GM23338 (cell line): ENCODE measurements around the gene TSPAN4. TPM values are rescaled to one million over a fixed set of nuclear protein-coding genes. Genes with fewer than 3 reads are reported as not detected.
A peak's percentile ranks its signal among the peaks of the same experiment; 100 is the strongest.

Experiments
- ATAC-seq: fragments of 200-7000 bp; cut with Tn5 transposase; 3 replicates; pipeline ENCODE4 v1.9.1; 2020
- DNase-seq: peaks from one replicate; pipeline ENCODE4 v3.0.0-alpha.2; 2015; ENCODE audit warnings: low spot score
- H2AFZ ChIP-seq: fragments of 200-600 bp; sonication (generic); 2 replicates; pipeline ENCODE4 v1.8.0; 2016; ENCODE audit warnings: antibody characterized with exemption, mild to moderate bottlenecking, moderate library complexity
- H3F3A ChIP-seq: fragments of 200-600 bp; sonication (generic); replicated peaks from 2 replicates; pipeline ENCODE4 v1.8.0; 2017; ENCODE audit warnings: antibody characterized with exemption, mixed run types, low read depth
- H3K27ac ChIP-seq: fragments of 200-600 bp; sonication (generic); 2 replicates; pipeline ENCODE4 v1.6.1; 2016; ENCODE audit warnings: low read depth
- H3K27me3 ChIP-seq: fragments of 200-600 bp; sonication (generic); 2 replicates; pipeline ENCODE4 v1.8.0; 2016; ENCODE audit warnings: mild to moderate bottlenecking, mixed run types, moderate library complexity; ENCODE audit not compliant: insufficient read depth
- H3K36me3 ChIP-seq: fragments of 200-600 bp; sonication (generic); 2 replicates; pipeline ENCODE4 v1.8.0; 2016; ENCODE audit warnings: mild to moderate bottlenecking; ENCODE audit not compliant: insufficient read depth
- H3K4me1 ChIP-seq: fragments of 200-600 bp; sonication (generic); 2 replicates; pipeline ENCODE4 v1.8.0; 2016; ENCODE audit warnings: mild to moderate bottlenecking, moderate library complexity; ENCODE audit not compliant: insufficient read depth
- H3K4me2 ChIP-seq: fragments of 200-600 bp; sonication (generic); 2 replicates; pipeline ENCODE4 v1.7.1; 2017; ENCODE audit warnings: mixed run types
- H3K4me3 ChIP-seq: fragments of 200-600 bp; sonication (generic); 2 replicates; pipeline ENCODE4 v1.6.1; 2016; ENCODE audit warnings: mixed run types
- H3K79me2 ChIP-seq: fragments of 200-600 bp; sonication (generic); replicated peaks from 2 replicates; pipeline ENCODE4 v1.8.0; 2017; ENCODE audit warnings: mild to moderate bottlenecking; ENCODE audit not compliant: insufficient read depth
- H3K9me2 ChIP-seq: fragments of 200-600 bp; sonication (generic); 2 replicates; pipeline ENCODE4 v1.8.0; 2017; ENCODE audit not compliant: insufficient read depth
- H4K20me1 ChIP-seq: fragments of 200-600 bp; sonication (generic); replicated peaks from 2 replicates; pipeline ENCODE4 v1.8.0; 2017; ENCODE audit warnings: mild to moderate bottlenecking; ENCODE audit not compliant: insufficient read depth
- H3K27ac Mint-ChIP-seq: 2 replicates; pipeline ENCODE4 v1.8.0; 2020; ENCODE audit warnings: inconsistent platforms, mild to moderate bottlenecking, moderate library complexity, mixed read lengths
- H3K27me3 Mint-ChIP-seq: 3 replicates; pipeline ENCODE4 v1.8.0; 2022; ENCODE audit warnings: low read depth, mild to moderate bottlenecking, moderate library complexity, mixed read lengths, inconsistent platforms; ENCODE audit not compliant: insufficient read depth, poor library complexity
- H3K36me3 Mint-ChIP-seq: 3 replicates; pipeline ENCODE4 v1.8.0; 2021; ENCODE audit warnings: low read depth, mild to moderate bottlenecking, inconsistent platforms, moderate library complexity, mixed read lengths
- H3K4me1 Mint-ChIP-seq: 3 replicates; pipeline ENCODE4 v1.8.0; 2020; ENCODE audit warnings: mild to moderate bottlenecking, inconsistent platforms, mixed read lengths
- H3K4me3 Mint-ChIP-seq: 3 replicates; pipeline ENCODE4 v1.8.0; 2021; ENCODE audit warnings: moderate library complexity, mild to moderate bottlenecking, inconsistent platforms, mixed read lengths
- H3K9me3 Mint-ChIP-seq: 3 replicates; pipeline ENCODE4 v1.8.0; 2020; ENCODE audit warnings: moderate library complexity, mild to moderate bottlenecking, inconsistent platforms, mixed read lengths
- CREB1 ChIP-seq: fragments of 250-450 bp; sonication (Bioruptor Pico); IDR thresholded peaks from 2 replicates; pipeline ENCODE4 v1.5.0; 2020; ENCODE audit warnings: low read depth, mild to moderate bottlenecking, moderate library complexity
- EZH2 ChIP-seq: fragments of 200-600 bp; sonication (generic); IDR thresholded peaks from one replicate; pipeline ENCODE4 v1.8.0; 2017; ENCODE audit warnings: antibody characterized with exemption, mild to moderate bottlenecking, low read depth; ENCODE audit not compliant: unreplicated experiment
- JUNB ChIP-seq: IDR thresholded peaks from one replicate; pipeline ENCODE4 v1.6.1; 2016; ENCODE audit warnings: antibody characterized with exemption; ENCODE audit not compliant: unreplicated experiment
- POLR2AphosphoS5 ChIP-seq: IDR thresholded peaks from 2 replicates; pipeline ENCODE4 v1.6.1; 2016; ENCODE audit warnings: antibody characterized with exemption, low read depth
- STAT1 ChIP-seq: IDR thresholded peaks from one replicate; pipeline ENCODE4 v1.6.1; 2016; ENCODE audit warnings: antibody characterized with exemption; ENCODE audit not compliant: unreplicated experiment
- ZNF114 ChIP-seq: fragments of 250-450 bp; sonication (Bioruptor Pico); IDR thresholded peaks from 2 replicates; pipeline ENCODE4 v1.5.0; 2020; ENCODE audit warnings: mild to moderate bottlenecking, moderate library complexity
- ZNF462 ChIP-seq: fragments of 250-450 bp; sonication (Bioruptor Pico); IDR thresholded peaks from 2 replicates; pipeline ENCODE4 v1.5.0; 2020; ENCODE audit warnings: mild to moderate bottlenecking, moderate library complexity
- polyA plus RNA-seq: library from polyadenylated mRNA; unstranded; fragments of >200 nt; fragmentation: Nextera tagmentation; extraction: Ambion mirVana; gene quantifications from 2 replicates; pipeline ENCODE4 v1.2.1, GENCODE V29; 2016
- total RNA-seq: library from RNA; depleted of rRNA; stranded (reverse); fragments of >200 nt; shearing (Covaris generic); gene quantifications from 2 replicates; pipeline ENCODE4 v1.2.3, GENCODE V29; 2014
- TF ChIP-seq, protein P1 (sequence below), 2 experiments: fragments of 200-600 bp in 1 of 2; sonication (generic) in 1 of 2; conservative IDR thresholded peaks; 2 replicates each; pipeline versions ENCODE4 v1.5.1 to v1.6.1; 2016 to 2017; ENCODE audit warnings: antibody characterized with exemption in 2 of 2, low read depth in 2 of 2, mild to moderate bottlenecking in 2 of 2, moderate library complexity in 1 of 2

Gene TSPAN4
- total and polyA plus RNA-seq, 2 experiments from 2014 or later = 76.8 to 150 TPM

DNA sequence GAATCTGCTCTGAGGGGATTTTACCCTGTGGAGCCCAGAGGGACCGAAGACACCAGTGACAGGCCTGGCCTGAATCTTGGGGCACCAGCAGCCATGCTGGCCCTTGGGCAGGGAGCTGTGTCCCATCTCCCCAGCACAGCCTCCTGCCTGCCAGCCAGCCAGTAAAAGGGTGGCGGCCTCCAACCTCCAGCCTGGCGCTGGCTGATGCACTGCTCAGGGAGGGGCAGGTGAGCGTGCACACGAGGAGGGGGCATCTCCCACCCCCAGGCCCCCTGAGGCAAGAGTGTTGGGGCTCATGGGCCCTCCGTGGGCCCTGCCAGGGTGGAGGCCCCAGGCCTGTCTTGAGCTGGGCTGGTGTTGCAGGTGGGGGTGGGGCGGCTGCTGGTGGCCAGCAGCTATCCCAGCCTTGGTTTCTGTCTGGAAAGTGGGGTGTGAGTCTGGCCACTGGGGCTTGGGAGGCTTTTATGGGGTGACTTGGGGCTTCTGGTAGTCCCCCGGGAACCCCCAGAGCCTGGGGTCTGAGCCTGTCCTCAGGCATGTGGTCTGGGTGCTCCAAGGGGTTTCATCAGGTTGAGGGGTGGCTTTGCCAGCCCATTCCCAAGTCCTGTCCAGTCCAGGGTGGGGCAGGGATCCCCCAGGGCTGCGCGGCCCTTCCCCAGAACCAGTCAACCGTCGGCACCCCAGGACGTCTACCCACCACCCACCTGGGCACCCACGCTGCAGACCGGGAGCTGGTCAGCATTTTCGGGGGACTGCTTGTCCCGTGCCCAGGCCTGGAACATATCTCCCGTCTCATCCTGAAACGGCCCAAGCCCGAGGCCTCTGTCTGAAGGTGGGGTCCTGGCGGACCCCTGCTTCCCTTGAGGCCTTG, 17.8 kb downstream of the TSPAN4 start:
- Histone ChIP-seq H3K9me2 (no peaks in the 10 kb centered on the region), H3K4me2 (no peak overlapping the region), H3K36me3 (no peaks in the 10 kb centered on the region), H3K27me3 (no peaks in the 10 kb centered on the region), H3K27ac (no peak overlapping the region), H3K4me1 (peaks cover 27% of the 10 kb centered on the region; the same call in 1 of the 2 replicates), H3K79me2 (no peaks in the 10 kb centered on the region), H3K4me3 (no peak overlapping the region), H4K20me1 (peaks cover 33% of the 10 kb centered on the region), H2AFZ (no peak overlapping the region), H3F3A (peaks cover 16% of the 10 kb centered on the region)
- no peak for DNase-seq
- Mint-ChIP-seq H3K27ac (no peak overlapping the region), H3K4me1 (peaks cover 37% of the 10 kb centered on the region), H3K4me3 (no peak overlapping the region; the same call in 2 of the 3 replicates), H3K27me3 (peaks cover 24% of the 10 kb centered on the region), H3K36me3 (peaks cover 3% of the 10 kb centered on the region; the same call in 1 of the 3 replicates), H3K9me3 (no peaks in the 10 kb centered on the region; the same call in 2 of the 3 replicates)
- no peak for TF ChIP-seq ZNF114 (CRISPR knock-in tag)
- no peak for TF ChIP-seq JUNB
- no peak for ATAC-seq

- Mint-ChIP-seq H3K4me1 (peaks cover 37% of the 10 kb centered on the region), H3K36me3 (peaks cover 3% of the 10 kb centered on the region; the same call in 1 of the 3 replicates), H3K27ac (no peak overlapping the region), H3K27me3 (peaks cover 29% of the 10 kb centered on the region), H3K9me3 (no peaks in the 10 kb centered on the region; the same call in 2 of the 3 replicates), H3K4me3 (peak overlapping the region; percentile 10; the same call in 1 of the 3 replicates)
- Histone ChIP-seq H3K27me3 (no peaks in the 10 kb centered on the region), H3K4me3 (no peak overlapping the region), H3K4me1 (peaks cover 25% of the 10 kb centered on the region; the same call in 1 of the 2 replicates), H2AFZ (no peak overlapping the region), H4K20me1 (peaks cover 33% of the 10 kb centered on the region), H3F3A (peaks cover 16% of the 10 kb centered on the region), H3K9me2 (no peaks in the 10 kb centered on the region), H3K36me3 (no peaks in the 10 kb centered on the region), H3K27ac (no peak overlapping the region), H3K4me2 (no peak overlapping the region), H3K79me2 (no peaks in the 10 kb centered on the region)
- DNase-seq (no peak), ATAC-seq (no peak)
- TF ChIP-seq EZH2 (no peak), POLR2AphosphoS5 (no peak), CREB1 (CRISPR knock-in tag) (no peak), JUNB (no peak), STAT1 (no peak), ZNF114 (CRISPR knock-in tag) (no peak), ZNF462 (no peak)
- TF ChIP-seq, protein P1, sequence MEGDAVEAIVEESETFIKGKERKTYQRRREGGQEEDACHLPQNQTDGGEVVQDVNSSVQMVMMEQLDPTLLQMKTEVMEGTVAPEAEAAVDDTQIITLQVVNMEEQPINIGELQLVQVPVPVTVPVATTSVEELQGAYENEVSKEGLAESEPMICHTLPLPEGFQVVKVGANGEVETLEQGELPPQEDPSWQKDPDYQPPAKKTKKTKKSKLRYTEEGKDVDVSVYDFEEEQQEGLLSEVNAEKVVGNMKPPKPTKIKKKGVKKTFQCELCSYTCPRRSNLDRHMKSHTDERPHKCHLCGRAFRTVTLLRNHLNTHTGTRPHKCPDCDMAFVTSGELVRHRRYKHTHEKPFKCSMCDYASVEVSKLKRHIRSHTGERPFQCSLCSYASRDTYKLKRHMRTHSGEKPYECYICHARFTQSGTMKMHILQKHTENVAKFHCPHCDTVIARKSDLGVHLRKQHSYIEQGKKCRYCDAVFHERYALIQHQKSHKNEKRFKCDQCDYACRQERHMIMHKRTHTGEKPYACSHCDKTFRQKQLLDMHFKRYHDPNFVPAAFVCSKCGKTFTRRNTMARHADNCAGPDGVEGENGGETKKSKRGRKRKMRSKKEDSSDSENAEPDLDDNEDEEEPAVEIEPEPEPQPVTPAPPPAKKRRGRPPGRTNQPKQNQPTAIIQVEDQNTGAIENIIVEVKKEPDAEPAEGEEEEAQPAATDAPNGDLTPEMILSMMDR (conservative IDR thresholded peaks at IDR 0.05; ENCODE audit: low read depth in 2 of 2) = no peak
Measured at GRCh38 chr11:861105-861479, 18.4 kb downstream of the TSPAN4 start.
